ENCODE measurements around the gene XRCC4.

Gene XRCC4

GRCh38 chr5:83281176-83281575, 203.8 kb downstream of the XRCC4 start:
- Histone ChIP-seq H3K36me3 (ENCODE audit: control insufficient read depth, insufficient read depth, low read length, severe bottlenecking) (no peaks in the 10 kb centered on the region), H3K9me3 (ENCODE audit: control insufficient read depth, low read length) (no peaks in the 10 kb centered on the region), H3K4me3 (ENCODE audit: low read length) (no peak overlapping the region), H3K9ac (ENCODE audit: low read length) (no peak overlapping the region), H3K27me3 (replicated peaks; ENCODE audit: control insufficient read depth, insufficient read depth, low read length) (no peaks in the 10 kb centered on the region), H3K4me1 (ENCODE audit: control insufficient read depth, insufficient read depth, low read length) (peaks cover 28% of the 10 kb centered on the region)
- DNase-seq (ENCODE audit: low read depth), result no peak

GRCh38 chr5:83281658-83282057, 204.3 kb downstream of the XRCC4 start:
- no peaks in the 10 kb centered on the region for H3K36me3 ChIP-seq (ENCODE audit: control insufficient read depth, insufficient read depth, low read length, severe bottlenecking)

GRCh38 chr5:83283761-83284160, 206.4 kb downstream of the XRCC4 start:
- Histone ChIP-seq H3K9ac (ENCODE audit: low read length) (no peak overlapping the region), H3K4me3 (ENCODE audit: low read length) (no peak overlapping the region), H3K36me3 (ENCODE audit: control insufficient read depth, insufficient read depth, low read length, severe bottlenecking) (no peaks in the 10 kb centered on the region), H3K9me3 (ENCODE audit: control insufficient read depth, low read length) (no peaks in the 10 kb centered on the region), H3K4me1 (ENCODE audit: control insufficient read depth, insufficient read depth, low read length) (peaks cover 22% of the 10 kb centered on the region), H3K27me3 (replicated peaks; ENCODE audit: control insufficient read depth, insufficient read depth, low read length) (no peaks in the 10 kb centered on the region)
- DNase-seq (ENCODE audit: low read depth), result no peak

More at GRCh38 chr5:83281658-83282057, 204.3 kb downstream of the XRCC4 start:
- peaks cover 30% of the 10 kb centered on the region for H3K4me1 ChIP-seq (ENCODE audit: control insufficient read depth, insufficient read depth, low read length)
- peak; percentile 22 for DNase-seq (ENCODE audit: low read depth)
- H3K9ac ChIP-seq (ENCODE audit: low read length), result no peak overlapping the region
- H3K4me3 ChIP-seq (ENCODE audit: low read length), result no peak overlapping the region
- no peaks in the 10 kb centered on the region for H3K9me3 ChIP-seq (ENCODE audit: control insufficient read depth, low read length)
- no peaks in the 10 kb centered on the region for H3K27me3 ChIP-seq (replicated peaks; ENCODE audit: control insufficient read depth, insufficient read depth, low read length)

- no peaks in the 10 kb centered on the region for H3K36me3 ChIP-seq (ENCODE audit: control insufficient read depth, insufficient read depth, low read length, severe bottlenecking)
- H3K4me3 ChIP-seq (ENCODE audit: low read length), result peak overlapping the region; percentile 48
- peaks cover 22% of the 10 kb centered on the region for H3K4me1 ChIP-seq (ENCODE audit: control insufficient read depth, insufficient read depth, low read length)
- H3K9me3 ChIP-seq (ENCODE audit: control insufficient read depth, low read length), result no peaks in the 10 kb centered on the region
- H3K27me3 ChIP-seq (replicated peaks; ENCODE audit: control insufficient read depth, insufficient read depth, low read length), result no peaks in the 10 kb centered on the region
- DNase-seq (ENCODE audit: low read depth), result no peak
- H3K9ac ChIP-seq (ENCODE audit: low read length), result peak overlapping the region; percentile 42
Measured at GRCh38 chr5:83285661-83286398, 208.5 kb downstream of the XRCC4 start.

- Histone ChIP-seq H3K36me3 (ENCODE audit: control insufficient read depth, insufficient read depth, low read length, severe bottlenecking) (no peaks in the 10 kb centered on the region), H3K4me1 (ENCODE audit: control insufficient read depth, insufficient read depth, low read length) (peaks cover 9% of the 10 kb centered on the region), H3K27me3 (replicated peaks; ENCODE audit: control insufficient read depth, insufficient read depth, low read length) (no peaks in the 10 kb centered on the region), H3K9me3 (ENCODE audit: control insufficient read depth, low read length) (peaks cover 11% of the 10 kb centered on the region), H3K9ac (ENCODE audit: low read length) (no peak overlapping the region), H3K4me3 (ENCODE audit: low read length) (peak overlapping the region; percentile 37)
- no peak for DNase-seq (ENCODE audit: low read depth)
Measured at GRCh38 chr5:83294246-83294645, 216.9 kb downstream of the XRCC4 start.

- no peaks in the 10 kb centered on the region for H3K27me3 ChIP-seq (replicated peaks; ENCODE audit: control insufficient read depth, insufficient read depth, low read length)
- DNase-seq (ENCODE audit: low read depth), result no peak
Measured at GRCh38 chr5:83299353-83299752, 222.0 kb downstream of the XRCC4 start.

GRCh38 chr5:83306572-83307241, 229.4 kb downstream of the XRCC4 start:
- H3K36me3 ChIP-seq (ENCODE audit: control insufficient read depth, insufficient read depth, low read length, severe bottlenecking), result no peaks in the 10 kb centered on the region
- no peaks in the 10 kb centered on the region for H3K27me3 ChIP-seq (replicated peaks; ENCODE audit: control insufficient read depth, insufficient read depth, low read length)
- peak overlapping the region; percentile 66 for H3K4me3 ChIP-seq (ENCODE audit: low read length)
- H3K4me1 ChIP-seq (ENCODE audit: control insufficient read depth, insufficient read depth, low read length), result peaks cover 29% of the 10 kb centered on the region
- peak overlapping the region; percentile 57 for H3K9ac ChIP-seq (ENCODE audit: low read length)
- DNase-seq (ENCODE audit: low read depth), result peak; percentile 94
- no peaks in the 10 kb centered on the region for H3K9me3 ChIP-seq (ENCODE audit: control insufficient read depth, low read length)

More at GRCh38 chr5:83299353-83299752, 222.0 kb downstream of the XRCC4 start:
- Histone ChIP-seq H3K9me3 (ENCODE audit: control insufficient read depth, low read length) (peaks cover 21% of the 10 kb centered on the region), H3K4me3 (ENCODE audit: low read length) (no peak overlapping the region), H3K9ac (ENCODE audit: low read length) (no peak overlapping the region), H3K36me3 (ENCODE audit: control insufficient read depth, insufficient read depth, low read length, severe bottlenecking) (no peaks in the 10 kb centered on the region), H3K4me1 (ENCODE audit: control insufficient read depth, insufficient read depth, low read length) (peaks cover 3% of the 10 kb centered on the region)

- DNase-seq (ENCODE audit: low read depth), result no peak
- peaks cover 6% of the 10 kb centered on the region for H3K9me3 ChIP-seq (ENCODE audit: control insufficient read depth, low read length)
- peaks cover 19% of the 10 kb centered on the region for H3K4me1 ChIP-seq (ENCODE audit: control insufficient read depth, insufficient read depth, low read length)
- H3K36me3 ChIP-seq (ENCODE audit: control insufficient read depth, insufficient read depth, low read length, severe bottlenecking), result no peaks in the 10 kb centered on the region
- H3K9ac ChIP-seq (ENCODE audit: low read length), result no peak overlapping the region
- no peak overlapping the region for H3K4me3 ChIP-seq (ENCODE audit: low read length)
- no peaks in the 10 kb centered on the region for H3K27me3 ChIP-seq (replicated peaks; ENCODE audit: control insufficient read depth, insufficient read depth, low read length)
Measured at GRCh38 chr5:83312663-83313062, 235.3 kb downstream of the XRCC4 start.

- H3K4me3 ChIP-seq (ENCODE audit: low read length), result no peak overlapping the region
Measured at GRCh38 chr5:83313436-83313835, 236.1 kb downstream of the XRCC4 start.

GRCh38 chr5:83321483-83322055, 244.2 kb downstream of the XRCC4 start:
- Histone ChIP-seq H3K4me1 (ENCODE audit: control insufficient read depth, insufficient read depth, low read length) (peaks cover 15% of the 10 kb centered on the region), H3K4me3 (ENCODE audit: low read length) (no peak overlapping the region), H3K9me3 (ENCODE audit: control insufficient read depth, low read length) (no peaks in the 10 kb centered on the region), H3K9ac (ENCODE audit: low read length) (no peak overlapping the region), H3K36me3 (ENCODE audit: control insufficient read depth, insufficient read depth, low read length, severe bottlenecking) (no peaks in the 10 kb centered on the region), H3K27me3 (replicated peaks; ENCODE audit: control insufficient read depth, insufficient read depth, low read length) (no peaks in the 10 kb centered on the region)
- DNase-seq (ENCODE audit: low read depth), result peak; percentile 53

More at GRCh38 chr5:83313436-83313835, 236.1 kb downstream of the XRCC4 start:
- Histone ChIP-seq H3K9me3 (ENCODE audit: control insufficient read depth, low read length) (peaks cover 6% of the 10 kb centered on the region), H3K4me1 (ENCODE audit: control insufficient read depth, insufficient read depth, low read length) (peaks cover 12% of the 10 kb centered on the region), H3K27me3 (replicated peaks; ENCODE audit: control insufficient read depth, insufficient read depth, low read length) (no peaks in the 10 kb centered on the region), H3K36me3 (ENCODE audit: control insufficient read depth, insufficient read depth, low read length, severe bottlenecking) (no peaks in the 10 kb centered on the region), H3K9ac (ENCODE audit: low read length) (no peak overlapping the region)
- DNase-seq (ENCODE audit: low read depth), result peak; percentile 64

- H3K9me3 ChIP-seq (ENCODE audit: control insufficient read depth, low read length), result no peaks in the 10 kb centered on the region
- H3K27me3 ChIP-seq (replicated peaks; ENCODE audit: control insufficient read depth, insufficient read depth, low read length), result no peaks in the 10 kb centered on the region
- H3K9ac ChIP-seq (ENCODE audit: low read length), result no peak overlapping the region
- peaks cover 15% of the 10 kb centered on the region for H3K4me1 ChIP-seq (ENCODE audit: control insufficient read depth, insufficient read depth, low read length)
- H3K4me3 ChIP-seq (ENCODE audit: low read length), result no peak overlapping the region
- DNase-seq (ENCODE audit: low read depth), result no peak
- H3K36me3 ChIP-seq (ENCODE audit: control insufficient read depth, insufficient read depth, low read length, severe bottlenecking), result no peaks in the 10 kb centered on the region
Measured at GRCh38 chr5:83322273-83322924, 245.1 kb downstream of the XRCC4 start.
